GM21723 (cell line): ENCODE measurements around the gene MAP4K3.
"Not testable (repeated sequence)": the region's sequence is repeated elsewhere in the genome, so short reads cannot be mapped to it uniquely, and the experiment has no call there.

Source experiments
- ATAC-seq: cut with Tn5 transposase; IDR thresholded peaks from one replicate; pipeline ENCODE4 v1.9.1; 2021; ENCODE audit warnings: mild to moderate bottlenecking, moderate library complexity; ENCODE audit not compliant: unreplicated experiment

MAP4K3 gene

GRCh38 chr2:39411181-39411944 is 25.7 kb downstream of the MAP4K3 start:
- ATAC-seq, result no peak

- ATAC-seq, result no peak
These were observed 27.2 kb downstream of the MAP4K3 start for GRCh38 chr2:39409697-39410389.

GRCh38 chr2:39408351-39409136 is 28.5 kb downstream of the MAP4K3 start:
- ATAC-seq, result peak; percentile 82

GRCh38 chr2:39407516-39408296 is 29.4 kb downstream of the MAP4K3 start:
- ATAC-seq, result no peak

GRCh38 chr2:39405364-39405763 is 31.7 kb downstream of the MAP4K3 start:
- ATAC-seq, result no peak

- no peak for ATAC-seq
These were observed 33.8 kb downstream of the MAP4K3 start for GRCh38 chr2:39403311-39403710.

- ATAC-seq, result no peak
These were observed 35.8 kb downstream of the MAP4K3 start for GRCh38 chr2:39401319-39401718.

- no peak for ATAC-seq
These were observed 37.5 kb downstream of the MAP4K3 start for GRCh38 chr2:39399570-39399969.

- ATAC-seq, result no peak
These were observed 41.8 kb downstream of the MAP4K3 start for GRCh38 chr2:39395313-39395712.

- ATAC-seq, result no peak
These were observed 42.5 kb downstream of the MAP4K3 start for GRCh38 chr2:39394516-39394961.

- no peak for ATAC-seq
These were observed 44.4 kb downstream of the MAP4K3 start for GRCh38 chr2:39392672-39393071.

- ATAC-seq, result no peak
These were observed 46.9 kb downstream of the MAP4K3 start for GRCh38 chr2:39390216-39390615.

GRCh38 chr2:39386064-39386463 is 51.0 kb downstream of the MAP4K3 start:
- ATAC-seq, result no peak

GRCh38 chr2:39385172-39385571 is 51.9 kb downstream of the MAP4K3 start:
- ATAC-seq, result no peak

GRCh38 chr2:39384071-39384470 is 53.0 kb downstream of the MAP4K3 start:
- ATAC-seq, result not testable (repeated sequence)

GRCh38 chr2:39383146-39383545 is 53.9 kb downstream of the MAP4K3 start:
- ATAC-seq, result no peak

- ATAC-seq, result no peak
These were observed 55.4 kb downstream of the MAP4K3 start for GRCh38 chr2:39381653-39382052.

GRCh38 chr2:39380525-39381150 is 56.4 kb downstream of the MAP4K3 start:
- no peak for ATAC-seq

- ATAC-seq, result peak; percentile 78
These were observed 57.2 kb downstream of the MAP4K3 start for GRCh38 chr2:39379643-39380524.
